NAMALWA (cell line): Measurements from ENCODE around the gene SARDH.

Experiments
- DNase-seq: peaks from one replicate; pipeline ENCODE4 v3.0.0-alpha.2; 2015; ENCODE audit warnings: low spot score

The SARDH gene

DNA sequence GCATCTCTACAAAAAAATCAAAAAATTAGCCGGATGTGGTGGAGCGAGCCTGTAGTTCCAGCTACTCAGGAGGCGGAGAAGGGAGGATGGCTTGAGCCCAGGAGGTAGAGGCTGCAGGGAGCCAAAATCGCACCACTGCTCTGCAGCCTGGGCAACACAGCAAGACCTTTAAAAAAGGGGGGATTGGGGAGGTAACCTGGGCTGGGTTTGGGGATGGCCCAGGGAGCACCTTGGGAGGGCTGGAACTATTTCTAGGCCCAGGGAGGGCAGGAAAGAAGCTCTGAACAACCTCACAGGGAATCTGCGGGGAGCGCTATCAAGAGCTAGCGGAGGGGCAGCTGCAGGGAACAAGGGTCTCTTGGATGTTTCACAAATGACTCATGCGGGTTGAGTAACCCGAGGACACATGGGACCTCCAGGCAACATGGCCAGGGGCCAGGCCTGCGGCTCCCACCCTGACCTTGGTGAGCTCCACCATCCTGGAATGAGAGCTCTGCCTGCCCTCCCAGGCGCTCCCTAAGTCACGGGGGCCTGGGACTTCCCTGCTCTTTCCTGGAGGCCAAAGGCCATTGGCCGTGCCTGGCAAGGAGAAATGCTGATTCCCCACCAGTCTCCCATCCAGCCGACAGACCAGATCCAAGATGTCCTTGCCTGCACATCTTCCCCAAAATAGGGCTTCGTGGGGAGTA lies 23.4 kb downstream of the SARDH start:
- no peak for DNase-seq

DNA sequence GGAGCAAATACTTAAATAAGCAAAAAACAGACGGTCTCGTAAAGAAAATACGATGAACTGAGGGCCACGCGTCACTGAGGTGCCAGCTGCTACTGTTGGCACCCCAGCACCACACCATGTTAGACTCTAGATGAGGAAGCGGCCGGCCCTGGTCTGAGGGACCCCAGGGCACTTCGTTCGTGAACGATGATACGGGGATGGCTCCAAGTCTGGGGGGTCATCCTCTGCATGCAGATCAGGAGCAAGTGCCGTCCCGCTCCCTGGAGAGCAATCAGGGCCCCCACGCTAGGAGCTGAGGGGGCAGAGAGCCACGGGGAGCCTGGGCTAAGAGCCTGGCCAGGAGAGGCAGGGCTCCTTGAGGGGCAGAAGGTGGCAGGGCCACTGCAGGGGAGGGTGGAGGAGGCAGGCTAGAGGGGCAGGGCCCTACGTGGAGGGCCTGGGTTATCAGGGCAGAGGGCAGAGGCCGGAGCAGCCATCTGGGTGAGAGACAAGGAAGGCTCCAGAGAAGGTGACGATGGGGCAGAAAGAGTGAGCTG lies 24.1 kb downstream of the SARDH start:
- DNase-seq = no peak

DNA sequence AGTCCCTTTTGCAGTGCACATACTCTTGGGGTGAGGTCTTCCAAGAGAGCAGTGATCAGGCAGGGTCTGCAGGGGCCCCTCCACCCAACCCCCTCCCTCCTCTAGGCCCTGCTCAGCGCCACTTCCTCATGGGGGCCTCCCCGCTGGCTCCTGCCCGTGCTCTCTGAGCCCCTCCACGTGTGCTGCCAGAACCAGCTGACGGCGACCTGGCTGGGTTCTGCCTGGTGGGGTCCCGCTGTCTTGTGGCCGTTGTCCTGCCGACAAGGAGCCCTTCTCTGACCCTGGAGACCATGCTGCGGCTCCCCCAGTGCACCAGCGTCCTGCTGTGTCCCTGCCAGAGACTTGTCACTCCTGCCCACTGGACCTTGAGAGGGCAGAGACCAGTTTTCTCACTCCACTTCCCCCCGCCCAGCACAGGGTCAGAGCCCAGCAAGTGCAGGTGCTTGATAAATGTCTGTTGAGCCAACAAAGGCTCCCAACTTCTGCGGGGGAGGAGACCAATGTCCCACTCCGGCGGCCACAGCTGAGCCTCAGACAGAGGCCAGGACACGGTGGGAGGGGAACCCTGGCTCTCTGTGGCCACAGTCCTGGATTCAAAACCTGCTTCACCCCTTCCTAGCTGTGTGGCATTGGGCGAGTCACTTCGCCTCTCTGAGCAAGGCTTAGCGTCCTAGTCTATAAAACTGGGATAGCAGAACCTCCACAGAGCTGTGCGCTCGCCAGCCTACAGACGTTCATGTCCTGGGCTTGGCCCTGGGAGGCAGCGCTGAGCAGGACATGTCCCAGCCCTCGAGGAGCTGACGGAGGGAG lies 24.8 kb downstream of the SARDH start:
- no peak for DNase-seq

DNA sequence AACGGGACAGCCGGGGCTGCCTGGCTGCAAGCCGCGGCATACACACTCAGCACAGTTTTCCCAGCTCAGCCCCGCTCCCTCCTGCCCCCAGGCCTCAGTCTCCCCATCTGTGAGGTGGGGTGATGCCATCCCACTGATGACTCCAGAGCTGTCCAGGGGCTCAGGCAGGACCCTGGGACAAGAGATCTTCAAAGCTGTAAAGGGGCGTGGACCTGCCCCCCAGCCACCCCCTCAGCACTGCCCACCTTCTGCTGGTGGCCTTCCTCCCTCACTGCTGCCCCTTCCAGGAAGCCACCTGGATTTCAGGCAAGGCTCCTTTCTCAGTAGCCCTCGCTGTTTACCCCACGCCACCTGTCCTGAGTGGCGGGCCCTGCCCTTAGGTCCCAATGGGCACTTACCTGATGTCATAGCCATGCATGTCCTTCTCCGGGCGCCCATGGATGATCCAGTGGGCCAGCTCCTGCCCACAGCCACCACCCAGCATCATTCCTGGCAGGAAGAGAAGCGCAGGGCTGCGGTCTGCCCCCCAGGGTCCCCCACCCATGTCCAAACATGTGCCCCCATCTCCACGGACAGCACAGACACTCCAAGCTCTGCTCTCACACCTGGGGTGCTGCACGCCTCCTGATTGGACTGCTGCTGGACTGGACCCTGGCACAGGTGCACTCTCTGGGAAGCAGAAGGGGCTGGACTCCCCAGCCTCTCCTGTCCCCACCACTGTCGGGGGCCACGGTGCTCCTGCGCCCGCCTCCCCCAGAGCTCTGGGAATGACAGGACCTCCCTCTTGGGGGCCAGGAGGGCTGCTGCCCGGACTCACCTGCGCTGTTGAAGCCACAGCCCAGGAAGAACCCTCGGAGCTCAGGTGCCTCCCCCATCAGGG lies 25.7 kb downstream of the SARDH start:
- DNase-seq = no peak

DNA sequence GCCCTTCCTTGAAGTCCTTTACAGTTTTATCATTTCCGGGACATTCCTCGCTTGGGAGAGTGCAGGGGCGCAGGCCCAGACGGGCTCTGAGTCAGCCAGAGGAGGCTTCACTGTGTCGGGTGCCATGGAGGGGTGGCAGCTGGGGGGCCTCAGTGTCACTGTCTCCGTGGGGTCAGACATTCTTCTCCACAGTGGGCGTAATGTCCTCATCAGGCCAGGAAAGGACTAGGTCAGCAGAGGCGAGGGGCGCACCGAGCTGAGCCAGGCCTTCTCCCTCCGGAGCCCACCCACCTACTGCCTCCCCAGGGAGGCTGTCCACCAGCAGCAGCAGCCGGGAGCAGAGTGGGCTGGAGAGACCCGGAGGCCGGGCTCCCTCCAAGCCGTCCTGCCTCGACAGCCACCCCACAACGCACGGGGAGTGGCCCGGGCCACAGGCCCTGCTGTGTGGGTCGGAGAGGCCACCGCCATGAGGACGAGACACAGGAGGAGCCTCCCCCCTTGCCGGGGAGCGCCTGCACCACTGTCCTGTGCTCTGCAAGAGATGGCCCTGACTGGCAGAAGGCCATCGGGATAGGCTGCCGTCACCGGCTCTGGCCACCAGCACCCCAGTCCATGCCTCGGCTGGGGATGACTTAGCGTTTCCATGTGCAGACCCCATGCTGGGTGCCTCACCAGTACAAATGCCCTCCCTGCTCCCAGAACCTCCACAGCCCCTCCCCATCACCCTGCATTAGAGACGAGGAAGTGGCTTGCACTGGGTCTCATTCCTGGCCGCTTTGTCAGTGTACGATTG lies 26.5 kb downstream of the SARDH start:
- DNase-seq = no peak

DNA sequence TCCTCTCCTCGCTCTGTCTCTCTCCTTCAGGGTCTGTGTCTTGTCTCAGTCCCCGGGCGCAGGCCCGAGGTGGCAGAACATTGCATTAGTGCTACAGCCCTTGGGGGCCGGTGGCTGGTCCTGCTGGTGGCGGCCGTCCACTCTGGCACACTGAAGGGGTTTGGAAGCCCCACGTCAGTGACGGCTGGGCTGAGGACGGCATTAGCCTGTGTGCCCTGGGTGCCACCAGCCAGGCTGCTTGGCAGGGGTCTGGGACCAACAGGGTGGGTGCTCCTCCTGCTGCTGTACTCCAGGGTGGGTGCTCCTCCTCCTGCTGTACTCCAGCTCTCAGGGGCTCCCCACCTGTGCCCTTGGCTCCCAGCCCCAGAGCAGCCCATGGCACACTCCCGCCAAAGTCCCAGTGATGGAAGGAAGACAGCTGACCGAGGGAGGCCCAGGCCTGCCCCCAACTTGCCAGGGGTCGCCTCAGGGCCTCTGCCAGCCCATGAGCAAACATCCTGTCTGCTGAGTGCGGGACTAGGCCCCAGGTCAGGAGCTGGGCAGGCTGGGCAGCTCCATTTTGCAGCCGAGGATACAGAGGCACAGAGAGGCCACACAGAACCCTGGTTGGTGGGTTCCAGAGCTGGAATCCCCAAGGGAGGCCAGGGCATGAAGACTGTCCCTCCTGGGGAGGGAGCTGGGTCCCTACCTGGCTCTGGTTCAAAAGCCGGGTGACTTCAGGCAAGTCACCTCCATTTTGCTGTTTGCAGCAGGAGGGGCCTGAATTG lies 27.3 kb downstream of the SARDH start:
- no peak for DNase-seq

DNA sequence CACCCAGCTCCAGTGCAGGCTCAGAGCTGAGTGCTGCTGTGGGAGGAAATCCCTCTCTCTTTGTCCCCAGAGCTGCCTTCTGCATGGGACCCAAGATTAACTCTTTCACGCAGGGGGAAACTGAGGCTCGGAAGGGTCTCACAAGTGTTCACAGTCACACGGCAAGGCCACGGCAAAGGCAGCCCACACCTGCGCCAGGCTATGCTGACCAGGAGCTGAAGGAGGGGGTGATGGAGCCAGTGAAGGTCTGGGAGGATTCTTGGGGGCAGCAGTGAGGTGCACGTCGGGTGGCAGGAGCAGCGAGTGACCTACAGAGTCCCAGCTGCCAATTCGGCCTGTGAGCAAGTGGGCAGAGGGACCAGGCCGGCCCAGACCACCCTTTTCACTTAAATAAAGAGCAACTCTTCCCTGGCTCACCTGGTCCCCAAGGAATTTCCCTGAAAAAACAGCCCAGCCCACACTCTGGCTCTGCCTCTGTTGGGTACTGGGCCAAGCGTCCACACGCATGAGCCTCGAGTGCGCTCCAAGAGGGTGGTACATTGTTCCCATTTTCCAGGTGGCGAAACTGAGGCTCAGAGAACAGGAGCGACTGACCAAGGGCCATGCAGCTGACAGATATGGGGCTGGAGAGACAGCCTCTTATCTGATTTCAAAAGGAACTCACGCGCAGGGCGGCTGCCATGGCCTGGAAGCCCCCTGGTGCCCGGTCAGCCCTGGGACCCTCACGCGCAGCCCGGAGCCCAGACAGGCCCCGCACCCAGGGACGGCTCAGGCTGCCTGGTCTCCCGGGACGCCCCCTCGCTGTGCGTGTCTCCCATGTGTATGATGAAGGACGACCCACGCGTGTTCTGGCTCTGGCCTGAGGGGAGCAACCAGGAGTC lies 28.2 kb downstream of the SARDH start:
- no peak for DNase-seq

DNA sequence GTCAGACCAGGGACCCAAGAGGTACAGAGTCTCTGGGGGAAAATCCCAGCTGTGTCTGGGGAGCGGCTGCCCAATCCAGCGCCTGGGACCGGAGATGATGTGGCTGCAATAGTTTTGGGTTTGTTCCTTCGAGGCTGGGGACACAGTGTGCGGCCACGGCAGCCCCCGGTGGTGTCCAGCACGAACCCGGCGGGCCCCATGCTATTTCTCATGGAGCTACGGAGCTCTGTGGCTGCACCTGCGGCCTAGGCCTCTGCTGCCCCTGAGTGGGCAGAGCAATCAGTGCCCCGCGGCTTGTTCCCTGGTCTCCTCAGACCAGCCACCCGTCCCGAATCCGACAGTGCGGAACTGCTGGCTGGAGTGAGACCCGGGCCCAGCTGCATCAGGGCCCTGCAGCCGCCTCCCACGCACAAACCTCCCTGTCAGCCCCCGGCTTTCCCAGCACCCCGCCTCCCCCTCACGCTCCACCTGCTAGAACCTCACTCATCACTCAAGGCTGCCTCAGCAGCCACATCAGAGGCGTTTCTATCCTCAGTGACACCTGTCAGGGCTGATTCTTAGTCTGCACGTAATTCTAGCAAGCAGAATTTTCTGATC lies 29.0 kb downstream of the SARDH start:
- DNase-seq = peak; percentile 72

DNA sequence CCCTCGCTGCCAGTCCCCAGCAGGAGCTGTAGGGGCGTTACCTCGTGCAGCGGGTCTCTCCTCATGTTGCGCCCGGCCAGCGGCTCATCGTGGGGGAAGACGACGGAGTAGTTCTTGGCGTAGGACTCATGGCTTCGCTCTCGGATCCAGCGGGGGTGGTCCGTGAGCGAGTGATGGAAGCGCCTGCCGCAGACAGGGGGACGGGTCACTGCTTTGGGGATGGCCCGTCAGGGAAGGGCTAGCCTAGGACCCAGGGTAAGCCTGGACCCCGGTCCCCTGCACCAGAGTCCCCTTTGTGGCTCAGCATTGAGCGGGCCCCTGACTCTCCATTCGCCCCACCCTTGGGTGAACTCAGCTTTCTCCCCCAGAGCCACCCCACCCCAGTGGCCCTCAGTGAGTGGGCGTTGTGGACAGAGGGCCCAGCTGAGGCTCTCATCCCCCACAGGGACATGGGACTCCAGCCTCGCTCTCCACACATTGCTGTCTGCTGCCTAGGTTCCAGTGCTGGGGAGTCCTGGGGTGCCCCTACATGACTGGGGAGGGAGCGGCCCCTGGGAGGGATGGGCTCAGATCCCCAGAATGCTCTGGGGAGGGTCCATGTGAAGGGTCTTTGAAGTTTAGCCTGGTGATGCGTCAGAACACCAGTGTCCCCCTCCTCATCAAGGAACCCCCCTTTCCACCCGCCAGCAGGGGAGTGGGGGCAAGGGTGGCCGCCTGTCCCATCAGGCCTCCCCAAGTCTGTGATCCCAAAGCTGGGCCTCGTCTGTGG lies 29.7 kb downstream of the SARDH start:
- no peak for DNase-seq

DNA sequence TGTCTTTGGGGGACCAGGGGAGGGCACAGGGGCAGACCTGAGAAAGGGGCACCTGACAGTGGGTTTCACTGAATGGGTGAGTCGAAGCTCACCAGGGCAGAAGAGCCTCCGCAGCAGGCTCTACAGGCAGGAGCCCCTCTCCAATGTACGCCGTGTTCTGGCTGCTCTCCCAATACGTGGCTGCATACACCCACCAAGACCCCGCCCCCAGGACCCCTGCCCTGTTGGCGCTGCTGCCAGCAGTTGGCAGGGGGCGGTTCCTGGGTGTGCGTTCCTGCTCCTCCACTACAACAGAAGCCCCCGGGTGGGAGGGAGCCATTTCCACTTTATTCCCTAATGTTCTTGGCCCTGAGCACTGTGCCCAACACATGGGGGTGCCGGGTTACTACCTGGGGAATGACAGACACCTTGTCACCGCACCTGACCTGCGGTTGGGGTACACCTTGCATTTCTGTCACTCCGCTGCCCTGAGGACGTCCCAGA lies 30.3 kb downstream of the SARDH start:
- DNase-seq = no peak

DNA sequence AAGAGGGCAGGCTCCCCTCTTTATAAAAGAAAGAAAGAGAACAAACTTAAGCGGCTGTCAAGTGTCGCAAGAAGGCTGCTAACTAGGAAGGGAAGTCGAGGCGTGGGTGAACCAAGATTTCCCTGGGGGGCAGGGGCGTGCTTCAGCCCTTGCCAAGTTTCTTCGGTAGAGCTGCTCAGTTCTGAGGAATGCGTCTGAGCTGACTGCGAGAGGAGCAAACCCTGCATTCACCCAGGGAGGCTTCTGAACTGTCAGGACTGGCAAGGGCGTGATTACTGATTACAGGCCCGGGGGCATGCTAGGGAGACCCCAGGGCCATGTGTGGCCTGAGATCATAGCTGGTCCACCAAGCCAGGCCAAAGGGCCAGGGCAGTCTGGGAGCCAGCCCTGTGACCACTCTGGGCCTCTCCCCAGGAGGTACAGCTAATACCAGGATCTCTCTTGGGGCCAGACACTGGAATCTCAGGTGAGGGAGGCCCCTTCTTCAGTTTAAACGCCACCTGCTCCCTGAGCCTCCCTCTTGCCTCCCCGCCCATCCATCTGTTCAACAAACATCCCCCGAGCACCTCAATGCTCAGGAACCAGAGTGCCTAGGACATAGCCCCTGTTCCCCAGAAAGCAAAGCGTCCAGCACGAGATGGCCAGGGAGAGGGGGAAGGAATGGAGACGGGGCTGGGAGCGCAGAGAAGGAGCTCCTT lies 30.9 kb downstream of the SARDH start:
- no peak for DNase-seq

DNA sequence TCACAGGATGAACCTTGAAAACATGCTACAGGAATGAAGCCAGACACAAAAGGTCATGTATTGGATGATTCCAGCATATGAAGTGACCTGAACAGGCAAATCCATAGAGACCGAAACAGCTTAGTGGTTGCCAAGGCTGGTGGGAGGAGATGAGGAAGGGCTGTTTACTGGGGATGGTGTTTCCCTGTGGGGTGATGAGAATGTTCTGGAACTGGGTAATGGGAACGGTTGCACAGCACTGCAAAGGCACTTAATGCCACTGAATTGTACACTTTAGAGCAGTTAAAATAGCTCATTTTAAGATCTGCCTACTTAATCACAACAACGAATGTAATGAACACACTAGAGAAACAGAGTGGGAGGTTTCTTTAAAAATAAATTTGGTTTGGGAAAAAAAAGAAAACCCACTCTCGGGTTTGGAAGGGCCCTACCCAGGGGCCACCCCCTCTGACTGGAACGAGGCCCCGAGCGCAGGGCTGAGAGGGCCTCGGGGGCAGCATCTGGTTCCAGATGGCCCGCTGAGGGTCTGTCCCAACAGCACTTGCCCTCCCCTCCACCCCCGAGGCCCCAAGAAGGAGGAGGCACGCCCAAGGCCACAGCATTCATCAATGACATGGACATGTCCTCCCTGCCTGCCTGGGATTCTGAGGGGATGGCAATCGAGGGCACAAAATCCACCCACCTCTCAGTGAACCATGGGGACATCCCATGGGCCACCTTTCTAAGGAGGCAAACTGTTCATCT lies 31.7 kb downstream of the SARDH start:
- DNase-seq = no peak

DNA sequence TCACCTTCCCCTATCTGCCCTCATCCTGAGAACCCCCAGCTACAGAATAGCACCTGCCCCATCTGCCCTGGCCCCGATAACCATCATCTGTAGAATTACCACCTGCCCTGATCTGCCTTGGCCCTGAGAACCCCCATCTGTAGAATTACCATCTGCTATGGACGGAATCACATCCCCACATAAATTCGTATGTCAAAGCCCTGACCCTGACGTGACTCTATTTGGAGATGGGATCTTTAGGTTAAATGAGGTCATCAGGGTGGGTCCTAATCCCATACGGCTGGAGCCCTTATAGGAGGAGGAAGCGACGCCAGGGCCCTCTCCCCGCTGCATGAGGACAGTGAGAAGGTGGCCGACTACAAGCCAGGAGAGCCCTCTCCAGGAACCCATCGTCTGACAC lies 32.6 kb downstream of the SARDH start:
- DNase-seq = no peak

DNA sequence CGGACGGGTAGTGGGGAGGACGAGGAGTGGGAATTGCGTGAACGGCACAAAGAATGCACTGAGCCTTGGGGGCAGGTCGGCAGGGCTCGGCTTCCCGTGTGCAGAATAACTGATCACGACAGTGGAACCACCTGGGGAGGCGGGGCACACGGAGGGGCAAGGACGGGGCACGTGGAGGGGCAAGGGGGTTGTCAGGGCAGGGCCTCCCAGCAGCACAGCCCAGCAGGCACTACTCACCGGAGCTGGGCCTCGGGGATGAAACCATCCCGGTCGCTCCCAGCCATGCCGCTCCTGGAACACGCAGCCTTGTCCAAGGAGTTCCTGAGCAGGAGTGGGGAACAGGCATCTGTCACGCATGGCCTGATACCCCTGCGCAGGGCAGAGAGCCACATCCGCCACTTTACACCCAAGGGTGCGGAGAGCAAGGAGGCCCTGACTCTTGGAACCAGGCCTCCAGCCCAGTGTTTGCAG lies 33.4 kb downstream of the SARDH start:
- no peak for DNase-seq

DNA sequence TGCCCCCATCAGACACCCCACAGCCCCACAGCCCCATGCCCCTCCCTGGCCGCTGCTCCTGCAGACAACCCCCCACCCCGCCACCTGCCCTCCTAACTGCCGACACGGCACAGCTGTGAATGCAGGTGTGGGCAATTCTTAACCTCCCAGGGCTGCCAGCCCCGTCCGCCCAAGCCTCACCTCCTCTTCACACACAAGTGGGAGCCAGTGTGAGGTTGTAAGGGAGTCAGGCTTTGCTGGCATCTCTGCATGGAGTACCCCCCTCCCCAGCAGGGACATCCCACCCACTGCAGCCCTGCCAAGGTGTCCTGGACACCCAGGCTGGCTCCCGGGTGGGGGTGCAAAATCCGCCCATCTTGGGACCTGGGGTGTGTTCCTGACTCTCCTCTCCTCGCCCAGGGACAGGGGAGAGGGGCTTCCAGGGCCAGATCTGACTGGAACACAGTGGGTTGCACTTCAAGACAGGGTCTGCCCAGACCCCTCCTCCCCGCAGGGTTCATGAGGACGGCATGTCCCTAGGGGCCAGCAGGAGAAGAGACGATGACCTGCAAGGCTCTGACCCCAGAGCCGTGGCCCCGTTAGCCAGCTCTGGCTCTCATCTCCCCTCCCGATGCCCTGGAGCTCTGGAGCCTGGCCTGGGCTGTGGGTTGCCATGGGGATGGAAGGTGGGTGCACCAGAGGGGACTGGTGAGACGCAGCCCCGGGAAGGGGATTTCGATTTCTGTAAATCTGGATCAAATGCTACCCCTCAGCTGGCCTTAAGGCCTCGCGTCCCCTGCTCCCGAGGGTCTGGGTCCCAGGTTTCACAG lies 34.4 kb downstream of the SARDH start:
- peak; percentile 64 for DNase-seq
